Glomerular endothelial cell (primary cell): ENCODE data around the gene SLC17A9. TPM values are rescaled to one million over a fixed set of nuclear protein-coding genes. Genes with fewer than 3 reads are reported as not detected.

Source experiments
- DNase-seq: peaks from one replicate; pipeline ENCODE4 v3.0.0-alpha.2; 2011; ENCODE audit warnings: low read depth, low spot score; ENCODE audit errors: extremely low read depth
- total RNA-seq: library from RNA; depleted of rRNA; stranded (reverse); fragments of >200 nt; gene quantifications from 2 replicates; pipeline ENCODE4 v1.2.3, GENCODE V29; 2015

Gene SLC17A9
- total RNA-seq, 1 donor from 2014 or later: 22.9 TPM

- no peak for DNase-seq
These were observed 61.8 kb downstream of the SLC17A9 start for GRCh38 chr20:63014287-63014686.

- no peak for DNase-seq
These were observed 62.2 kb downstream of the SLC17A9 start for GRCh38 chr20:63014710-63015109.

- DNase-seq: no peak
These were observed 62.7 kb downstream of the SLC17A9 start for GRCh38 chr20:63015147-63015661.

GRCh38 chr20:63015662-63016361 lies 63.3 kb downstream of the SLC17A9 start:
- no peak for DNase-seq

- no peak for DNase-seq
These were observed 64.1 kb downstream of the SLC17A9 start for GRCh38 chr20:63016514-63017075.

- DNase-seq: no peak
These were observed 64.7 kb downstream of the SLC17A9 start for GRCh38 chr20:63017076-63017825.

GRCh38 chr20:63017826-63018411 lies 65.4 kb downstream of the SLC17A9 start:
- DNase-seq: no peak

Other genes starting within 250 kb of the SLC17A9 start
- gene NTSR1, start 243.9 kb upstream of the SLC17A9 start, total RNA-seq: 0.23 and 7.8 TPM in 2 replicates
- 15.9 and 19.4 TPM in 2 replicates for gene MRGBP, start 156.2 kb upstream of the SLC17A9 start, total RNA-seq
- 72.3 and 79.7 TPM in 2 replicates for gene OGFR, start 147.9 kb upstream of the SLC17A9 start, total RNA-seq
- gene COL9A3, start 135.7 kb upstream of the SLC17A9 start, total RNA-seq: 1.3 and 1.8 TPM in 2 replicates
- 12.1 and 17.4 TPM in 2 replicates for gene TCFL5, start 90.9 kb upstream of the SLC17A9 start, total RNA-seq
- 32.6 and 50.3 TPM in 2 replicates for gene DIDO1, start 26.2 kb upstream of the SLC17A9 start, total RNA-seq
- gene GID8, start 14.6 kb upstream of the SLC17A9 start, total RNA-seq: 28.6 and 32.3 TPM in 2 replicates
- not detected in 2 replicates for gene BHLHE23, start 54.3 kb downstream of the SLC17A9 start, total RNA-seq